GM19395 (cell line): ENCODE measurements around the gene FAM240A.

Experiments
- ATAC-seq: cut with Tn5 transposase; IDR thresholded peaks from one replicate; pipeline ENCODE4 v1.9.1; 2021; ENCODE audit warnings: mild to moderate bottlenecking, moderate library complexity; ENCODE audit not compliant: unreplicated experiment

The FAM240A gene

GRCh38 chr3:46671541-46672348 is 59.4 kb downstream of the FAM240A start:
- ATAC-seq = no peak

- ATAC-seq = no peak
These were observed 60.0 kb downstream of the FAM240A start for GRCh38 chr3:46672349-46672695.

- no peak for ATAC-seq
These were observed 61.1 kb downstream of the FAM240A start for GRCh38 chr3:46673151-46674030.

GRCh38 chr3:46674031-46674845 is 61.9 kb downstream of the FAM240A start:
- no peak for ATAC-seq

GRCh38 chr3:46675426-46675825 is 63.1 kb downstream of the FAM240A start:
- no peak for ATAC-seq
